H1 (cell line): ENCODE measurements around the gene DRAP1. TPM values are rescaled to one million over a fixed set of nuclear protein-coding genes. Genes with fewer than 3 reads are reported as not detected.
A peak's percentile ranks its signal among the peaks of the same experiment; 100 is the strongest.

Source experiments
- CTCF ChIA-PET: fragments of 300-600 bp; sonication (Branson Sonifier 250); formaldehyde crosslinking; loops from one replicate; lab custom pipeline; 2021; ENCODE audit not compliant: partially characterized antibody; lab: Charles Lee
- POLR2A ChIA-PET: fragments of 300-600 bp; sonication (Branson Sonifier 250); formaldehyde crosslinking; loops from one replicate; lab custom pipeline; 2021; ENCODE audit warnings: inconsistent platforms; ENCODE audit not compliant: partially characterized antibody; lab: Charles Lee
- DNase-seq, 2 experiments: peaks; one replicate each; pipeline versions ENCODE4 v3.0.0 to v3.0.0-alpha.2; 2010 to 2022; ENCODE audit warnings: low spot score in 2 of 2, low read depth in 1 of 2, mixed read lengths in 1 of 2
- FAIRE-seq: peaks from 2 replicates; lab custom pipeline; 2011; peaks lifted over from hg19 to GRCh38; lab: Jason Lieb, UNC
- H2AFZ ChIP-seq: 2 replicates; pipeline ENCODE4 v1.8.1; 2012; ENCODE audit warnings: low read length, inconsistent platforms
- H2AK5ac ChIP-seq: 2 replicates; pipeline ENCODE4 v1.6.1; 2013; ENCODE audit warnings: low read depth, low read length
- H2BK120ac ChIP-seq: replicated peaks from 2 replicates; pipeline ENCODE3; 2013; ENCODE audit warnings: low read depth, low read length, inconsistent platforms
- H2BK12ac ChIP-seq: 2 replicates; pipeline ENCODE4 v1.6.1; 2013; ENCODE audit warnings: low read depth, low read length
- H2BK15ac ChIP-seq: 2 replicates; pipeline ENCODE4 v1.6.1; 2013; ENCODE audit warnings: low read length
- H2BK20ac ChIP-seq: 2 replicates; pipeline ENCODE4 v1.6.1; 2013; ENCODE audit warnings: low read length
- H2BK5ac ChIP-seq: 2 replicates; pipeline ENCODE4 v1.6.1; 2013; ENCODE audit warnings: low read depth, low read length
- H3K14ac ChIP-seq: 2 replicates; pipeline ENCODE4 v1.6.1; 2013; ENCODE audit warnings: inconsistent platforms; ENCODE audit not compliant: insufficient read length
- H3K18ac ChIP-seq: 2 replicates; pipeline ENCODE4 v1.6.1; 2013; ENCODE audit warnings: low read length; ENCODE audit errors: extremely low read depth
- H3K23ac ChIP-seq: 2 replicates; pipeline ENCODE4 v1.6.1; 2013; ENCODE audit warnings: inconsistent platforms; ENCODE audit not compliant: insufficient read length
- H3K23me2 ChIP-seq: 2 replicates; pipeline ENCODE4 v1.6.1; 2013; ENCODE audit warnings: low read depth, low read length
- H3K27ac ChIP-seq: 2 replicates; pipeline ENCODE4 v1.6.1; 2011; ENCODE audit warnings: low read depth, low read length, inconsistent platforms
- H3K27me3 ChIP-seq, 4 experiments: replicated peaks in 1 of 4; 1 replicate in 1 of 4; 2 replicates in 3 of 4; pipeline versions ENCODE4 v1.6.1 to v1.8.1; 2011 to 2013; ENCODE audit warnings: low read length in 3 of 4, mild to moderate bottlenecking in 3 of 4, inconsistent platforms in 2 of 4, mixed read lengths in 2 of 4, moderate library complexity in 1 of 4; ENCODE audit not compliant: control insufficient read depth in 3 of 4, insufficient read depth in 3 of 4; ENCODE audit errors: extremely low read depth in 1 of 4
- H3K36me3 ChIP-seq, 4 experiments: 2 replicates each; pipeline versions ENCODE4 v1.6.1 to v1.8.1; 2011 to 2013; ENCODE audit warnings: mild to moderate bottlenecking in 4 of 4, low read length in 3 of 4, moderate library complexity in 2 of 4, control low read depth in 1 of 4, inconsistent platforms in 1 of 4; ENCODE audit not compliant: insufficient read depth in 4 of 4, control insufficient read depth in 2 of 4
- H3K4ac ChIP-seq: replicated peaks from 2 replicates; pipeline ENCODE3; 2013; ENCODE audit warnings: low read length, low read depth, mixed read lengths, inconsistent platforms; ENCODE audit not compliant: insufficient read length
- H3K4me1 ChIP-seq, 4 experiments: replicated peaks in 1 of 4; 1 replicate in 1 of 4; 2 replicates in 3 of 4; pipeline versions ENCODE4 v1.6.1 to v1.8.1; 2011 to 2013; ENCODE audit warnings: low read length in 3 of 4, inconsistent platforms in 2 of 4, mixed read lengths in 1 of 4; ENCODE audit not compliant: insufficient read depth in 4 of 4, control insufficient read depth in 3 of 4
- H3K4me2 ChIP-seq, 2 experiments: 2 replicates each; pipeline versions ENCODE4 v1.6.1 to v1.8.1; 2011 to 2013; ENCODE audit warnings: low read depth in 2 of 2, low read length in 2 of 2, control low read depth in 1 of 2, inconsistent platforms in 1 of 2, mild to moderate bottlenecking in 1 of 2; ENCODE audit not compliant: insufficient read depth in 1 of 2
- H3K4me3 ChIP-seq, 4 experiments: fragments of 200-600, 300-600 bp in 1 of 4; sonication (generic), shearing (Covaris generic), sonication (Bioruptor Twin) in 1 of 4; 2 replicates each; pipeline versions ENCODE4 v1.5.1 to v1.8.1; 2011 to 2016; ENCODE audit warnings: low read length in 4 of 4, low read depth in 3 of 4, control low read depth in 2 of 4, inconsistent platforms in 2 of 4, mild to moderate bottlenecking in 2 of 4, mixed read lengths in 1 of 4, moderate library complexity in 1 of 4; ENCODE audit not compliant: insufficient read depth in 2 of 4; ENCODE audit errors: extremely low read depth in 1 of 4
- H3K56ac ChIP-seq: replicated peaks from 2 replicates; pipeline ENCODE3; 2013; ENCODE audit warnings: low read depth, mild to moderate bottlenecking, mixed read lengths, low read length, inconsistent platforms; ENCODE audit not compliant: insufficient read length
- H3K79me1 ChIP-seq: 2 replicates; pipeline ENCODE4 v1.6.1; 2013; ENCODE audit warnings: low read depth, low read length, control low read depth
- H3K79me2 ChIP-seq, 2 experiments: 2 replicates each; pipeline versions ENCODE4 v1.6.1 to v1.8.1; 2012 to 2013; ENCODE audit warnings: low read length in 2 of 2, mild to moderate bottlenecking in 2 of 2, inconsistent platforms in 1 of 2; ENCODE audit not compliant: insufficient read depth in 2 of 2, control insufficient read depth in 1 of 2
- H3K9ac ChIP-seq, 4 experiments: replicated peaks in 1 of 4; 1 replicate in 1 of 4; 2 replicates in 3 of 4; pipeline versions ENCODE4 v1.6.1 to v1.8.1; 2011 to 2013; ENCODE audit warnings: low read depth in 3 of 4, low read length in 3 of 4, control low read depth in 2 of 4, mild to moderate bottlenecking in 2 of 4, moderate library complexity in 2 of 4, inconsistent platforms in 1 of 4; ENCODE audit errors: extremely low read depth in 1 of 4
- H3K9me3 ChIP-seq, 2 experiments: 2 replicates each; pipeline versions ENCODE4 v1.6.1 to v1.8.1; 2012 to 2013; ENCODE audit warnings: mild to moderate bottlenecking in 2 of 2, moderate library complexity in 2 of 2, control low read depth in 1 of 2, inconsistent platforms in 1 of 2, low read depth in 1 of 2, low read length in 1 of 2, mixed read lengths in 1 of 2; ENCODE audit not compliant: insufficient read depth in 2 of 2
- H4K20me1 ChIP-seq, 2 experiments: replicated peaks in 1 of 2; 2 replicates each; pipeline versions ENCODE3 to v1.8.1; 2011 to 2013; ENCODE audit warnings: inconsistent platforms in 2 of 2, low read length in 2 of 2, mild to moderate bottlenecking in 1 of 2; ENCODE audit not compliant: insufficient read depth in 2 of 2, control insufficient read depth in 1 of 2
- H4K5ac ChIP-seq: 2 replicates; pipeline ENCODE4 v1.6.1; 2013; ENCODE audit warnings: low read length, low read depth, mixed read lengths, inconsistent platforms; ENCODE audit not compliant: insufficient read length
- H4K8ac ChIP-seq: 2 replicates; pipeline ENCODE4 v1.8.0; 2013; ENCODE audit warnings: mild to moderate bottlenecking, moderate library complexity, low read length, inconsistent platforms; ENCODE audit not compliant: insufficient read depth; ENCODE audit errors: extremely low read depth
- H4K91ac ChIP-seq: replicated peaks from 2 replicates; pipeline ENCODE3; 2013; ENCODE audit warnings: low read length, mixed read lengths, inconsistent platforms; ENCODE audit not compliant: insufficient read length
- ASH2L ChIP-seq: fragments of 200-600, 300-600 bp; sonication (generic); IDR thresholded peaks from one replicate; pipeline ENCODE4 v1.7.1; 2017; ENCODE audit warnings: low read length
- CTCF ChIP-seq, 3 experiments: IDR thresholded peaks; 1 replicate in 2 of 3; 2 replicates in 1 of 3; pipeline versions ENCODE4 v1.5.1 to v1.6.1; 2011; ENCODE audit warnings: low read length in 3 of 3, mild to moderate bottlenecking in 3 of 3, inconsistent platforms in 2 of 3, low read depth in 1 of 3, moderate library complexity in 1 of 3; ENCODE audit not compliant: insufficient read depth in 1 of 3; ENCODE audit errors: control extremely low read depth in 1 of 3
- JUN ChIP-seq: IDR thresholded peaks from 2 replicates; pipeline ENCODE4 v1.6.1; 2011; ENCODE audit warnings: low read depth, mild to moderate bottlenecking, improper control_type of control experiment, low read length
- JUND ChIP-seq: IDR thresholded peaks from 2 replicates; pipeline ENCODE4 v1.6.1; 2011; ENCODE audit warnings: mild to moderate bottlenecking, improper control_type of control experiment, low read length
- KDM5A ChIP-seq: fragments of 200-600 bp; IDR thresholded peaks from 2 replicates; pipeline ENCODE4 v1.7.1; 2012; ENCODE audit warnings: mild to moderate bottlenecking, low read length, inconsistent platforms, mixed read lengths
- MAFK ChIP-seq: IDR thresholded peaks from 2 replicates; pipeline ENCODE4 v1.6.1; 2012; ENCODE audit warnings: low read depth, mild to moderate bottlenecking, improper control_type of control experiment, low read length
- POLR2AphosphoS5 ChIP-seq: IDR thresholded peaks from 2 replicates; pipeline ENCODE4 v1.6.1; 2011; ENCODE audit warnings: low read depth, low read length
- RXRA ChIP-seq: IDR thresholded peaks from 2 replicates; pipeline ENCODE4 v1.6.1; 2011; ENCODE audit warnings: low read depth, mild to moderate bottlenecking, low read length, moderate library complexity; ENCODE audit not compliant: insufficient read depth
- SAP30 ChIP-seq: fragments of 300-600 bp; sonication (generic); IDR thresholded peaks from 2 replicates; pipeline ENCODE4 v1.7.1; 2012; ENCODE audit warnings: low read length, moderate library complexity, mild to moderate bottlenecking, inconsistent platforms; ENCODE audit not compliant: insufficient read depth, insufficient replicate concordance
- SIN3A ChIP-seq, 2 experiments: IDR thresholded peaks in 1 of 2; conservative IDR thresholded peaks in 1 of 2; 2 replicates each; pipeline ENCODE4 v1.6.1; 2011 to 2012; ENCODE audit warnings: low read length in 2 of 2, improper control_type of control experiment in 1 of 2, low read depth in 1 of 2, mild to moderate bottlenecking in 1 of 2
- SP2 ChIP-seq: IDR thresholded peaks from 2 replicates; pipeline ENCODE4 v1.6.1; 2012; ENCODE audit warnings: mild to moderate bottlenecking, low read length, inconsistent platforms
- SRF ChIP-seq: IDR thresholded peaks from 2 replicates; pipeline ENCODE4 v1.6.1; 2011; ENCODE audit warnings: mild to moderate bottlenecking, low read depth, low read length, moderate library complexity
- WGBS, 2 experiments: shearing (Covaris generic) in 1 of 2; methylation state at CpG; one replicate each; pipeline versions ENCODE4 v1.1.6 to v1.1.7; 2013 to 2015; ENCODE audit warnings: low lambda C conversion rate in 2 of 2, mixed read lengths in 2 of 2, inconsistent platforms in 1 of 2, low coverage in 1 of 2, missing lambda C conversion rate in 1 of 2; ENCODE audit not compliant: insufficient replicate concordance in 2 of 2, insufficient coverage in 1 of 2, insufficient read length in 1 of 2; ENCODE audit errors: extremely low coverage in 1 of 2, missing lambda C conversion rate in 1 of 2; 5-methylcytosine and 5-hydroxymethylcytosine counted together
- polyA plus RNA-seq, 7 experiments: library from polyadenylated mRNA; depleted of rRNA in 3 of 7; stranded (reverse) in 5 of 7; unstranded in 2 of 7; fragments of >200 nt in 5 of 7; fragments of 200-250 nt in 2 of 7; gene quantifications; 1 replicate in 5 of 7; 2 replicates in 1 of 7; 4 replicates in 1 of 7; pipeline versions ENCODE4 v1.2.1 to v1.2.3, GENCODE V29; 2011 to 2013; ENCODE audit warnings: missing spikeins in 2 of 7, mixed read lengths in 2 of 7
- total RNA-seq: library from RNA; stranded (reverse); fragmentation: NEBNext Ultra II Directional; extraction: Animal tissue kit (Norgen Biotek cat#: 25700); gene quantifications from 2 replicates; pipeline ENCODE4 v1.2.1, GENCODE V29; 2021

The DRAP1 gene
- total and polyA plus RNA-seq, 2 of the 8 experiments (the other 6 are each of a cell fraction or from before 2014, with no cell fraction given) = 62.5 to 98.7 TPM

GRCh38 chr11:65953471-65953870, 34.2 kb downstream of the DRAP1 start:
- Histone ChIP-seq H3K4me2 (no peak overlapping the region), H4K5ac (no peak overlapping the region), H3K27me3 (no peaks in the 10 kb centered on the region), H3K79me1 (no peaks in the 10 kb centered on the region), H3K4ac (no peak overlapping the region), H2AK5ac (no peak overlapping the region), H2BK12ac (no peak overlapping the region), H3K18ac (no peak overlapping the region), H3K14ac (no peak overlapping the region), H4K20me1 (no peaks in the 10 kb centered on the region), H3K79me2 (no peaks in the 10 kb centered on the region), H2BK5ac (no peak overlapping the region), H3K23ac (no peak overlapping the region), H3K56ac (no peak overlapping the region), H3K23me2 (no peaks in the 10 kb centered on the region), H4K8ac (no peak overlapping the region), H3K36me3 (no peaks in the 10 kb centered on the region), H3K9ac (0 out of 7 replicates have a peak overlapping the region, but pooled peaks of 1 of the 4 experiments have one; percentile 22), H3K27ac (no peak overlapping the region), H2AFZ (no peak overlapping the region), H2BK20ac (no peak overlapping the region), H3K4me3 (no peak overlapping the region), H4K91ac (no peak overlapping the region), H3K4me1 (peaks cover 0 to 1% (median 0%) of the 10 kb centered on the region in 4 experiments; a peak in 2 of 7 replicates), H3K9me3 (no peaks in the 10 kb centered on the region), H2BK120ac (no peak overlapping the region), H2BK15ac (no peak overlapping the region)
- WGBS, 2 experiments = 89% methylated on average over 19 of the region's 20 CpGs; no CpG with 5 or more reads in 1 of the 2 experiments
- ChIA-PET POLR2A (interaction anchor here (1.4 kb wide), 1 partner anchor 8 kb away, joined by 3 read pairs; the partner anchor contains the start of gene SART1), CTCF (interaction anchor here (0.6 to 1.7 kb wide), 4 partner anchors 21 to 410 kb away, joined by 3 to 8 read pairs (median 5); no protein-coding TSS in a partner anchor)
- no peak for FAIRE-seq
- DNase-seq = no peak
- TF ChIP-seq JUN (no peak), KDM5A (no peak), ASH2L (no peak), POLR2AphosphoS5 (no peak), RXRA (no peak), SAP30 (no peak), SP2 (no peak), SRF (no peak), JUND (no peak), CTCF (IDR thresholded peaks at IDR 0.05; ENCODE audit: control extremely low read depth in 1 of 3, insufficient read depth in 1 of 3, low read depth in 1 of 3, low read length in 3 of 3) (no peak), SIN3A (conservative IDR thresholded peaks at IDR 0.05 in 1 of 2, IDR thresholded peaks at IDR 0.05 in 1 of 2; ENCODE audit: low read depth in 1 of 2, low read length in 2 of 2) (no peak), MAFK (no peak)
